GM12865 (cell line): ENCODE measurements around the gene KASH5.

ENCODE experiments used
- DNase-seq: peaks from one replicate; pipeline ENCODE4 v3.0.0; 2010; ENCODE audit warnings: low read depth
- H3K4me3 ChIP-seq: 2 replicates; pipeline ENCODE4 v1.5.1; 2011; ENCODE audit warnings: mild to moderate bottlenecking, low read depth, low read length, control low read depth
- TF ChIP-seq, protein P1 (sequence below): IDR thresholded peaks from 2 replicates; pipeline ENCODE4 v1.5.1; 2011; ENCODE audit warnings: low read length, control low read depth, low read depth, inconsistent platforms; ENCODE audit not compliant: insufficient read depth; ENCODE audit errors: missing control alignments

The KASH5 gene

DNA sequence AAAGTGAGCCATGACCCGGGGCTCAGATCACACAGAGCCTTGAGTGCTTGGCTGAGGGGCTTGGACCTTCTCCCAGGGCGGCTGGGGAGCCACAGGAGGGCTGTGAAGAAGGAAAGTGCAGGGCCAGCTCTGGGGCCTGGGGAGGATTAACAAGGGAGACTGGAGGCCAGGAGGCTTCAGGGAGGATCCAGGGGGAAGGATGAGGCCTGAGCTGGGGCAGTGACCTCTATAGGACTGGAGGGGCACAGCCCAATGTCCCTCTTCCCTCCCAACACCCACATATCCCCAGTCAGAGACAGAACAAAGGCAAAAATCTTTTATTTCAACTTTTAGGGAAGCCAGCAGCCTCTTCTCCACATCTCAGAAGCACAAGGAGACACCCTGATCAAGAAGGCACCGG, 57.9 kb downstream of the KASH5 start:
- TF ChIP-seq, protein P1, sequence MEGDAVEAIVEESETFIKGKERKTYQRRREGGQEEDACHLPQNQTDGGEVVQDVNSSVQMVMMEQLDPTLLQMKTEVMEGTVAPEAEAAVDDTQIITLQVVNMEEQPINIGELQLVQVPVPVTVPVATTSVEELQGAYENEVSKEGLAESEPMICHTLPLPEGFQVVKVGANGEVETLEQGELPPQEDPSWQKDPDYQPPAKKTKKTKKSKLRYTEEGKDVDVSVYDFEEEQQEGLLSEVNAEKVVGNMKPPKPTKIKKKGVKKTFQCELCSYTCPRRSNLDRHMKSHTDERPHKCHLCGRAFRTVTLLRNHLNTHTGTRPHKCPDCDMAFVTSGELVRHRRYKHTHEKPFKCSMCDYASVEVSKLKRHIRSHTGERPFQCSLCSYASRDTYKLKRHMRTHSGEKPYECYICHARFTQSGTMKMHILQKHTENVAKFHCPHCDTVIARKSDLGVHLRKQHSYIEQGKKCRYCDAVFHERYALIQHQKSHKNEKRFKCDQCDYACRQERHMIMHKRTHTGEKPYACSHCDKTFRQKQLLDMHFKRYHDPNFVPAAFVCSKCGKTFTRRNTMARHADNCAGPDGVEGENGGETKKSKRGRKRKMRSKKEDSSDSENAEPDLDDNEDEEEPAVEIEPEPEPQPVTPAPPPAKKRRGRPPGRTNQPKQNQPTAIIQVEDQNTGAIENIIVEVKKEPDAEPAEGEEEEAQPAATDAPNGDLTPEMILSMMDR = no peak
- no peak overlapping the region for H3K4me3 ChIP-seq
- no peak for DNase-seq

GRCh38 chr19:49447485-49448431, 59.7 kb downstream of the KASH5 start:
- DNase-seq = peak; percentile 57
- no peak overlapping the region for H3K4me3 ChIP-seq
- TF ChIP-seq, protein P1 = no peak

DNA sequence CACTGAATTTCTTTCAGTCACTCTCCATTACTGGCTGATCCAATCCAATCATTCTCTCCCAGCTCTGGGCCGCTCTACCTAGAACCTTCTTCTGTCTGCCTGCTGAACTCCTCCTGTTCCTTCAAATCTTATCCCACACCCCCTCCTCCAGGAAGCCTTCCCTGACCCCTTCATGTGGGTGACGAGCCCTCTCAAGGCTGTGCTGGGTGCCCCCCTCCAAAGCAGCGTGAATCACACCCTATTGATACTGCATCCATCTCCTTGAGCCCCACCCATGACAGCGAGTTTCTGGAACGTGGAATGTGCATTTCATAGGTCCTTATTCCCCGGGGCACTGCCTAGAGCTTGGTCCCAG, 60.4 kb downstream of the KASH5 start:
- TF ChIP-seq, protein P1 = no peak
- DNase-seq = no peak
- H3K4me3 ChIP-seq = no peak overlapping the region

- no peak for DNase-seq
- peak overlapping the region; percentile 69 for H3K4me3 ChIP-seq
- TF ChIP-seq, protein P1 = no peak
Measured at GRCh38 chr19:49450405-49450804, 62.4 kb downstream of the KASH5 start.

GRCh38 chr19:49451430-49452181, 63.6 kb downstream of the KASH5 start, which contains the start of gene PIH1D1:
TSS of gene PIH1D1 (minus strand) at chr19:49451814. CDS start at chr19:49451574, 240 bp downstream.
- peak; percentile 99 for DNase-seq
- peak within 1 kb of the TSS; percentile 94 for H3K4me3 ChIP-seq
- TF ChIP-seq, protein P1 = no peak

- peak within 1 kb of the TSS; percentile 94 for H3K4me3 ChIP-seq
- DNase-seq = peak; percentile 99
- TF ChIP-seq, protein P1 = no peak
Measured at GRCh38 chr19:49453013-49453756, 65.1 kb downstream of the KASH5 start, which contains the start of gene ALDH16A1. TSS of gene ALDH16A1 (plus strand) at chr19:49453225. CDS start at chr19:49453332, 107 bp downstream.
